ENCODE data around the gene SRR.

The SRR gene

GRCh38 chr17:2362016-2362415, 58.3 kb downstream of the SRR start:
- Histone ChIP-seq H3K27me3 (ENCODE audit: control insufficient read depth in 1 of 2, insufficient read depth in 2 of 2, low read length in 2 of 2) (no peaks in the 10 kb centered on the region), H3K4me1 (ENCODE audit: control insufficient read depth in 1 of 2, insufficient read depth in 2 of 2, low read length in 2 of 2) (peaks cover 17 to 22% of the 10 kb centered on the region in 2 donors), H3K4me3 (ENCODE audit: low read depth in 1 of 2, low read length in 2 of 2) (no peak overlapping the region), H3K27ac (ENCODE audit: low read depth, low read length) (no peak overlapping the region), H3K9me3 (ENCODE audit: control insufficient read depth in 1 of 2, low read length in 2 of 2) (no peaks in the 10 kb centered on the region), H3K9ac (ENCODE audit: low read depth in 1 of 2, low read length in 2 of 2) (no peak overlapping the region), H3K36me3 (ENCODE audit: control insufficient read depth in 1 of 2, insufficient read depth in 2 of 2, low read length in 2 of 2) (peaks cover 3 to 28% of the 10 kb centered on the region in 2 donors)

DNA sequence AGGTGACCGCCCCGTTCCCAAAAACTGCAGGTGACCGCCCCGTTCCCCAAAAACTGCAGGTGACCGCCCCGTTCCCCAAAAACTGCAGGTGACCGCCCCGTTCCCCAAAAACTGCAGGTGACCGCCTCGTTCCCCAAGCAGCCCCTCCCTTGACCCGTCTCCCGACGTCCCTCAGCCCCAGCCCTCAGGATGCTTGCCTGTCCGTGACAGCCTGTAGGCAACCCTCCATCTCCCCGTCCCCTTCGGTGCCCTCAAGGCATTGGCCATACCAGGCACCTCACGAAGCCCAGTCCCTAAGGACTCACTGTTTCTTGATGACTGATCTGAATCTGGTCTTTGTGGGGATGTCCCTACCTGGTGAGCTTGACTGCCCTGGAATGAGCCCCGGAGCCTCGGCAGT, 58.7 kb downstream of the SRR start:
- Histone ChIP-seq H3K4me1 (ENCODE audit: control insufficient read depth in 1 of 2, insufficient read depth in 2 of 2, low read length in 2 of 2) (peaks cover 17 to 22% of the 10 kb centered on the region in 2 donors), H3K9ac (ENCODE audit: low read depth in 1 of 2, low read length in 2 of 2) (no peak overlapping the region), H3K4me3 (ENCODE audit: low read depth in 1 of 2, low read length in 2 of 2) (no peak overlapping the region), H3K27ac (ENCODE audit: low read depth, low read length) (no peak overlapping the region), H3K9me3 (ENCODE audit: control insufficient read depth in 1 of 2, low read length in 2 of 2) (no peaks in the 10 kb centered on the region), H3K36me3 (ENCODE audit: control insufficient read depth in 1 of 2, insufficient read depth in 2 of 2, low read length in 2 of 2) (peaks cover 3 to 29% of the 10 kb centered on the region in 2 donors), H3K27me3 (ENCODE audit: control insufficient read depth in 1 of 2, insufficient read depth in 2 of 2, low read length in 2 of 2) (no peaks in the 10 kb centered on the region)

DNA sequence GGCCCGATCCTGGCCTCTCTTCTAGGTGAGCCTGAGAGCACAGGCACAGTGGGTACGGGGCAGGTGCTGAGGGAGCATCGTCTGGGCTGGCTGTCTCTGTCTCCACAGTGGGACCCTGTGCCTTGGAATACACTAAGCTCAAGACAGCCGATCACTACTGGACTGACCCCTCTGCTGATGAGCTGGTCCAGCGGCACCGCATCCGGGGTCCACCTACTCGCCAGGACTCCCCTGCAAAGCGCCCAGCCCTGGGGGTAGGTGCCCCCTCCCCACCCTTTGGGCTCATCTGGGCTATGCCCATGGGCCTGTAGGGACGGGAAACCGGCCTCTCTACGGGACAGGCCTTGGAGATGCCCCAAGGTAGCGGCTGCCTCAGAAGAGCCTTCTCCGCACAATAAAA, 59.1 kb downstream of the SRR start:
- Histone ChIP-seq H3K4me1 (ENCODE audit: control insufficient read depth in 1 of 2, insufficient read depth in 2 of 2, low read length in 2 of 2) (peaks cover 17 to 22% of the 10 kb centered on the region in 2 donors), H3K9me3 (ENCODE audit: control insufficient read depth in 1 of 2, low read length in 2 of 2) (no peaks in the 10 kb centered on the region), H3K4me3 (ENCODE audit: low read depth in 1 of 2, low read length in 2 of 2) (no peak overlapping the region), H3K36me3 (ENCODE audit: control insufficient read depth in 1 of 2, insufficient read depth in 2 of 2, low read length in 2 of 2) (peaks cover 3 to 29% of the 10 kb centered on the region in 2 donors), H3K27ac (ENCODE audit: low read depth, low read length) (no peak overlapping the region), H3K27me3 (ENCODE audit: control insufficient read depth in 1 of 2, insufficient read depth in 2 of 2, low read length in 2 of 2) (no peaks in the 10 kb centered on the region), H3K9ac (ENCODE audit: low read depth in 1 of 2, low read length in 2 of 2) (no peak overlapping the region)

DNA sequence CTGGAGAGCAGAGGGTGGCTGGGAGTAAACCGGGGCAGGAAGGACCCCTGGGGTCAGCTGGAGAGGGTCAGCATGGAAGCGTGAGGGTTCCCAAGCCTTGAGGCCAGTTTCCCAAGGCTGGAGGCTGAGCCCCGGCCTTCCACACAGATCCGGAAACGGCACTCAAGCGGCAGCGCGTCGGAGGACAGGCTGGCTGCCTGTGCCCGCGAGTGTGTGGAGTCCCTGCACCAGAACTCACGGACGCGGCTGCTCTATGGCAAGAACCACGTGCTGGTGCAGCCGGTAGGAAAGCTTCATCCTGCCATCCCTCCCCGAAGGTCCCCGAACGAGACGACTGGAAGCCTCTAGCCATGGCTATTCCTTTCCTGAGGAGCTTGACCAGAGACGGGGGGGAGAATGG, 59.6 kb downstream of the SRR start:
- Histone ChIP-seq H3K9me3 (ENCODE audit: control insufficient read depth in 1 of 2, low read length in 2 of 2) (no peaks in the 10 kb centered on the region), H3K4me3 (ENCODE audit: low read depth in 1 of 2, low read length in 2 of 2) (no peak overlapping the region), H3K4me1 (ENCODE audit: control insufficient read depth in 1 of 2, insufficient read depth in 2 of 2, low read length in 2 of 2) (peaks cover 17 to 20% of the 10 kb centered on the region in 2 donors), H3K36me3 (ENCODE audit: control insufficient read depth in 1 of 2, insufficient read depth in 2 of 2, low read length in 2 of 2) (peaks cover 3 to 29% of the 10 kb centered on the region in 2 donors), H3K9ac (ENCODE audit: low read depth in 1 of 2, low read length in 2 of 2) (no peak overlapping the region), H3K27ac (ENCODE audit: low read depth, low read length) (no peak overlapping the region), H3K27me3 (ENCODE audit: control insufficient read depth in 1 of 2, insufficient read depth in 2 of 2, low read length in 2 of 2) (no peaks in the 10 kb centered on the region)

DNA sequence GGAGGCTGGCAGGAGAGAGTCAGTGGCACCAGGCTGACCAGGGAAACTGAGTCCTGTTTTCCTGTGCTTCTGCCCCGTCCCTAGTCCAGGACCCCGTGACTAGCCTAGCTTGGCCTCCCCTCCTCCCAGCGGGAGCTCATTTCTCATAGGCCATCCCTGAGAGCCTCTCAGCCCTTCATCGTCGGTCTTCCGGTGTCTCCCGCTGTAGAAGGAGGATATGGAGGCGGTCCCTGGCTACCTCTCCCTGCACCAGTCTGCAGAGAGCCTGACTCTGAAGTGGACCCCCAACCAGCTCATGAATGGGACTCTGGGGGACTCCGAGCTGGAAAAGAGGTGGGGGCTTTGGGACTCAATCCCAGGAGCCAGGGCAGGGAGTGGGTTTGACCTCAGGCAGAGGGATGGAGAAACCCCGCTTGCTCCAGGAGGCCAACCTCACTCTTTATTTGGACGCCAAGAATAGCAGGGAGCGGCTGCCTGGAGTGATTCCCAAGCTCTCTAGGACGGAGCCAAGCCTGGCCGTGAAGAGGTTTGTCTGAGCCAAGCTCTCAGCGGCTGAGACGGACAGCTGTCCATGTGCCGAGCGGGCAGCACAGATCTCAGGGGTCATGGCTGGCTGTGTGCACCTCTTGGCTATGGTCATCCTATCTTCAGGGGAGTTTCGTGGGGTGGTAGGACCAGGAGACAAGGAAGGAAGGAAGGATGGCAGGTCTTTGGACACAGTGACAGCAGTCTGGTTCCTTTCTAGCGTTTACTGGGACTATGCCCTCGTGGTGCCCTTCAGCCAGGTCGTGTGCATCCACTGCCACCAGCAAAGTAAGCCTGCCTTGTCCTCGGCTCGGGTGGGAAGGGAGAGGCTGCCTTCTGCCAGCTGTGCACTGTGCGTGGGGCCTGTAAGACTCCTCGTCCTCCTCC, 60.4 kb downstream of the SRR start:
- no peak overlapping the region for H3K27ac ChIP-seq (ENCODE audit: low read depth, low read length)
- H3K9me3 ChIP-seq (ENCODE audit: control insufficient read depth in 1 of 2, low read length in 2 of 2) = no peaks in the 10 kb centered on the region
- H3K4me1 ChIP-seq (ENCODE audit: control insufficient read depth in 1 of 2, insufficient read depth in 2 of 2, low read length in 2 of 2) = peaks cover 14 to 15% of the 10 kb centered on the region in 2 donors
- no peak overlapping the region for H3K4me3 ChIP-seq (ENCODE audit: low read depth in 1 of 2, low read length in 2 of 2)
- no peaks in the 10 kb centered on the region for H3K27me3 ChIP-seq (ENCODE audit: control insufficient read depth in 1 of 2, insufficient read depth in 2 of 2, low read length in 2 of 2)
- no peak overlapping the region for H3K9ac ChIP-seq (ENCODE audit: low read depth in 1 of 2, low read length in 2 of 2)
- peaks cover 3 to 29% of the 10 kb centered on the region in 2 donors for H3K36me3 ChIP-seq (ENCODE audit: control insufficient read depth in 1 of 2, insufficient read depth in 2 of 2, low read length in 2 of 2)

DNA sequence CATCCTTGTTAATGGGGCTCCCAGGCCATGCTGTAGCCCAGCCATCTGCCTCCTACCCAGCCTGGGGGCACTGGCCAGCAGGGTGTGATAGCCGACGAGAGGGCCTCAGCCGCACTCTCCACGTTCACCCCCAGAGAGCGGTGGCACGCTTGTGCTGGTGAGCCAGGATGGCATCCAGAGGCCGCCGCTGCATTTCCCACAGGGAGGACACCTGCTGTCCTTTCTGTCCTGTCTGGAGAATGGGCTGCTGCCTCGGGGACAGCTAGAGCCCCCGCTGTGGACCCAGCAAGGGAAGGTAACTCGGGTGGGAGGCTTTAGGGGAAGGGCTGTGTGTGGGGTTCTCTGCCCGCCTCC, 61.0 kb downstream of the SRR start:
- Histone ChIP-seq H3K4me3 (ENCODE audit: low read depth in 1 of 2, low read length in 2 of 2) (no peak overlapping the region), H3K9me3 (ENCODE audit: control insufficient read depth in 1 of 2, low read length in 2 of 2) (no peaks in the 10 kb centered on the region), H3K27me3 (ENCODE audit: control insufficient read depth in 1 of 2, insufficient read depth in 2 of 2, low read length in 2 of 2) (no peaks in the 10 kb centered on the region), H3K27ac (ENCODE audit: low read depth, low read length) (no peak overlapping the region), H3K4me1 (ENCODE audit: control insufficient read depth in 1 of 2, insufficient read depth in 2 of 2, low read length in 2 of 2) (peaks cover 7 to 9% of the 10 kb centered on the region in 2 donors), H3K9ac (ENCODE audit: low read depth in 1 of 2, low read length in 2 of 2) (no peak overlapping the region), H3K36me3 (ENCODE audit: control insufficient read depth in 1 of 2, insufficient read depth in 2 of 2, low read length in 2 of 2) (peaks cover 3 to 29% of the 10 kb centered on the region in 2 donors)

DNA sequence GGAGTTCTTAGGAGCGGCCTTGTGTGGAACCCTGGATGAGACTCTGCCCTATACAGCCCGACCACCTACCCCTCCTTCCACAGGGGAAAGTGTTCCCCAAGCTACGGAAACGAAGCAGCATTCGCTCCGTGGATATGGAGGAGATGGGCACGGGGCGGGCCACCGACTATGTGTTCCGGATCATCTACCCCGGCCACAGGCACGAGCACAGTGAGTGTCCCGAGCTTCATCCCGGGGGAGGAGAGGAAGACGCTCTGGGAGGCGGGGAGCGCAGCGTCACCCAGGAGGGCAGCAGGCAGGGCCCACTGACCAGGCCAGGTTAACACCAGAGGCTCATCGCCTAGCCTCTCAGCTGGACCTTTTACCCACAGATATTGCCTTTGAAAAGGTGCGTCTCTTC, 61.4 kb downstream of the SRR start:
- no peaks in the 10 kb centered on the region for H3K9me3 ChIP-seq (ENCODE audit: control insufficient read depth in 1 of 2, low read length in 2 of 2)
- H3K36me3 ChIP-seq (ENCODE audit: control insufficient read depth in 1 of 2, insufficient read depth in 2 of 2, low read length in 2 of 2) = peaks cover 3 to 29% of the 10 kb centered on the region in 2 donors
- H3K9ac ChIP-seq (ENCODE audit: low read depth in 1 of 2, low read length in 2 of 2) = no peak overlapping the region
- H3K27me3 ChIP-seq (ENCODE audit: control insufficient read depth in 1 of 2, insufficient read depth in 2 of 2, low read length in 2 of 2) = no peaks in the 10 kb centered on the region
- H3K4me1 ChIP-seq (ENCODE audit: control insufficient read depth in 1 of 2, insufficient read depth in 2 of 2, low read length in 2 of 2) = peaks cover 5 to 6% of the 10 kb centered on the region in 2 donors
- H3K4me3 ChIP-seq (ENCODE audit: low read depth in 1 of 2, low read length in 2 of 2) = no peak overlapping the region
- H3K27ac ChIP-seq (ENCODE audit: low read depth, low read length) = no peak overlapping the region

GRCh38 chr17:2366747-2367494, 63.2 kb downstream of the SRR start:
- no peaks in the 10 kb centered on the region for H3K9me3 ChIP-seq (ENCODE audit: control insufficient read depth in 1 of 2, low read length in 2 of 2)
- no peak overlapping the region for H3K4me3 ChIP-seq (ENCODE audit: low read depth in 1 of 2, low read length in 2 of 2)
- peaks cover 8 to 24% of the 10 kb centered on the region in 2 donors for H3K36me3 ChIP-seq (ENCODE audit: control insufficient read depth in 1 of 2, insufficient read depth in 2 of 2, low read length in 2 of 2)
- H3K9ac ChIP-seq (ENCODE audit: low read depth in 1 of 2, low read length in 2 of 2) = no peak overlapping the region
- no peak overlapping the region for H3K27ac ChIP-seq (ENCODE audit: low read depth, low read length)
- H3K27me3 ChIP-seq (ENCODE audit: control insufficient read depth in 1 of 2, insufficient read depth in 2 of 2, low read length in 2 of 2) = no peaks in the 10 kb centered on the region
- no peaks in the 10 kb centered on the region for H3K4me1 ChIP-seq (ENCODE audit: control insufficient read depth in 1 of 2, insufficient read depth in 2 of 2, low read length in 2 of 2)

GRCh38 chr17:2368359-2368758, 64.6 kb downstream of the SRR start:
- Histone ChIP-seq H3K9me3 (ENCODE audit: control insufficient read depth in 1 of 2, low read length in 2 of 2) (no peaks in the 10 kb centered on the region), H3K36me3 (ENCODE audit: control insufficient read depth in 1 of 2, insufficient read depth in 2 of 2, low read length in 2 of 2) (peaks cover 9 to 34% of the 10 kb centered on the region in 2 donors), H3K9ac (ENCODE audit: low read depth in 1 of 2, low read length in 2 of 2) (no peak overlapping the region), H3K27ac (ENCODE audit: low read depth, low read length) (no peak overlapping the region), H3K27me3 (ENCODE audit: control insufficient read depth in 1 of 2, insufficient read depth in 2 of 2, low read length in 2 of 2) (no peaks in the 10 kb centered on the region), H3K4me1 (ENCODE audit: control insufficient read depth in 1 of 2, insufficient read depth in 2 of 2, low read length in 2 of 2) (no peaks in the 10 kb centered on the region), H3K4me3 (ENCODE audit: low read depth in 1 of 2, low read length in 2 of 2) (no peak overlapping the region)

- no peak overlapping the region for H3K4me3 ChIP-seq (ENCODE audit: low read depth in 1 of 2, low read length in 2 of 2)
- no peak overlapping the region for H3K9ac ChIP-seq (ENCODE audit: low read depth in 1 of 2, low read length in 2 of 2)
- H3K27me3 ChIP-seq (ENCODE audit: control insufficient read depth in 1 of 2, insufficient read depth in 2 of 2, low read length in 2 of 2) = no peaks in the 10 kb centered on the region
- H3K36me3 ChIP-seq (ENCODE audit: control insufficient read depth in 1 of 2, insufficient read depth in 2 of 2, low read length in 2 of 2) = peaks cover 13 to 36% of the 10 kb centered on the region in 2 donors
- no peaks in the 10 kb centered on the region for H3K9me3 ChIP-seq (ENCODE audit: control insufficient read depth in 1 of 2, low read length in 2 of 2)
- no peak overlapping the region for H3K27ac ChIP-seq (ENCODE audit: low read depth, low read length)
- no peaks in the 10 kb centered on the region for H3K4me1 ChIP-seq (ENCODE audit: control insufficient read depth in 1 of 2, insufficient read depth in 2 of 2, low read length in 2 of 2)
These were observed 65.3 kb downstream of the SRR start for GRCh38 chr17:2369039-2369438.
